Hepatocyte (in vitro differentiated cells): ENCODE results near the gene ATAD3B. TPM values are rescaled to one million over a fixed set of nuclear protein-coding genes. Genes with fewer than 3 reads are reported as not detected.
"Not testable (repeated sequence)": the region's sequence is repeated elsewhere in the genome, so short reads cannot be mapped to it uniquely, and the experiment has no call there.

Experiments
- DNase-seq: peaks from one replicate; pipeline ENCODE4 v3.0.0-alpha.2; 2016; ENCODE audit warnings: low spot score
- H2AFZ ChIP-seq: fragments of 200-600 bp; sonication (generic); 2 replicates; pipeline ENCODE4 v1.6.0; 2016; ENCODE audit warnings: antibody characterized with exemption, mild to moderate bottlenecking
- H3K27ac ChIP-seq: fragments of 200-600 bp; sonication (generic); 2 replicates; pipeline ENCODE4 v1.5.1; 2016; ENCODE audit warnings: mild to moderate bottlenecking
- H3K27me3 ChIP-seq: fragments of 200-600 bp; sonication (generic); 2 replicates; pipeline ENCODE4 v1.6.1; 2016
- H3K36me3 ChIP-seq: fragments of 200-600 bp; sonication (generic); replicated peaks from 2 replicates; pipeline ENCODE4 v1.5.1; 2016; ENCODE audit warnings: low read depth; ENCODE audit not compliant: insufficient read depth
- H3K4me1 ChIP-seq: fragments of 200-600 bp; sonication (generic); 2 replicates; pipeline ENCODE4 v1.5.1; 2016; ENCODE audit warnings: mild to moderate bottlenecking, moderate library complexity; ENCODE audit not compliant: insufficient read depth
- H3K4me2 ChIP-seq: fragments of 200-600 bp; sonication (generic); 2 replicates; pipeline ENCODE4 v1.6.0; 2016
- H3K4me3 ChIP-seq: fragments of 200-600 bp; sonication (generic); 2 replicates; pipeline ENCODE4 v1.5.1; 2016; ENCODE audit warnings: mild to moderate bottlenecking
- H3K79me2 ChIP-seq: fragments of 200-600 bp; sonication (generic); 2 replicates; pipeline ENCODE4 v1.6.0; 2017; ENCODE audit warnings: mild to moderate bottlenecking
- H3K9me2 ChIP-seq: fragments of 200-600 bp; sonication (generic); replicated peaks from 2 replicates; pipeline ENCODE4 v1.6.0; 2017; ENCODE audit warnings: mild to moderate bottlenecking; ENCODE audit not compliant: insufficient read depth
- H3K9me3 ChIP-seq: fragments of 200-600 bp; sonication (generic); 2 replicates; pipeline ENCODE4 v1.5.1; 2016; ENCODE audit warnings: low read depth, mild to moderate bottlenecking
- H4K20me1 ChIP-seq: fragments of 200-600 bp; sonication (generic); 2 replicates; pipeline ENCODE4 v1.6.0; 2016; ENCODE audit warnings: mild to moderate bottlenecking; ENCODE audit not compliant: insufficient read depth, poor library complexity, severe bottlenecking
- CTCF ChIP-seq: fragments of 200-600 bp; sonication (generic); IDR thresholded peaks from 2 replicates; pipeline ENCODE4 v1.5.1; 2016; ENCODE audit warnings: antibody characterized with exemption, mild to moderate bottlenecking; ENCODE audit not compliant: poor library complexity
- EZH2 ChIP-seq: fragments of 200-600 bp; sonication (generic); IDR thresholded peaks from 2 replicates; pipeline ENCODE4 v1.6.1; 2016; ENCODE audit warnings: antibody characterized with exemption, mild to moderate bottlenecking, borderline replicate concordance
- EZH2phosphoT487 ChIP-seq: fragments of 200-600 bp; sonication (generic); IDR thresholded peaks from one replicate; pipeline ENCODE4 v1.6.1; 2018; ENCODE audit warnings: antibody characterized with exemption, mild to moderate bottlenecking, low read depth, moderate library complexity; ENCODE audit not compliant: unreplicated experiment, severe bottlenecking
- WGBS: methylation state at CpG from one replicate; pipeline ENCODE4 v1.1.6; 2016; ENCODE audit warnings: low lambda C conversion rate; ENCODE audit errors: missing lambda C conversion rate; 5-methylcytosine and 5-hydroxymethylcytosine counted together
- polyA plus RNA-seq: library from polyadenylated mRNA; unstranded; fragments of >200 nt; fragmentation: Nextera tagmentation; extraction: Ambion mirVana; gene quantifications from 2 replicates; pipeline ENCODE4 v1.2.1, GENCODE V29; 2016
- total RNA-seq: library from RNA; depleted of rRNA; stranded (reverse); fragments of >200 nt; gene quantifications from 2 replicates; pipeline ENCODE4 v1.2.3, GENCODE V29; 2014

Gene ATAD3B
- total and polyA plus RNA-seq, 2 experiments from 2014 or later = 13.4 to 33.2 TPM

GRCh38 chr1:1529321-1529720 is 57.8 kb downstream of the ATAD3B start:
- Histone ChIP-seq H3K4me2 (no peak overlapping the region), H3K27ac (no peak overlapping the region), H3K4me3 (no peak overlapping the region), H3K9me3 (no peaks in the 10 kb centered on the region), H3K36me3 (no peaks in the 10 kb centered on the region), H3K27me3 (no peaks in the 10 kb centered on the region), H4K20me1 (no peaks in the 10 kb centered on the region), H3K79me2 (no peaks in the 10 kb centered on the region), H2AFZ (no peak overlapping the region), H3K9me2 (no peaks in the 10 kb centered on the region), H3K4me1 (no peaks in the 10 kb centered on the region)
- TF ChIP-seq EZH2 (no peak), CTCF (no peak), EZH2phosphoT487 (no peak)
- DNase-seq = no peak
- WGBS = 96% methylated on average over 12 of the region's 18 CpGs

GRCh38 chr1:1529936-1530335 is 58.4 kb downstream of the ATAD3B start:
- Histone ChIP-seq H3K9me2 (no peaks in the 10 kb centered on the region), H3K36me3 (no peaks in the 10 kb centered on the region), H3K27ac (no peak overlapping the region), H3K4me2 (no peak overlapping the region), H3K9me3 (no peaks in the 10 kb centered on the region), H2AFZ (no peak overlapping the region), H3K79me2 (no peaks in the 10 kb centered on the region), H4K20me1 (no peaks in the 10 kb centered on the region), H3K27me3 (no peaks in the 10 kb centered on the region), H3K4me1 (no peaks in the 10 kb centered on the region), H3K4me3 (no peak overlapping the region)
- DNase-seq = no peak
- WGBS = 95% methylated on average over 8 of the region's 8 CpGs
- TF ChIP-seq EZH2phosphoT487 = no peak
- no peak for TF ChIP-seq CTCF
- TF ChIP-seq EZH2 = no peak

GRCh38 chr1:1531947-1532346 is 60.4 kb downstream of the ATAD3B start:
- TF ChIP-seq EZH2 = no peak
- no peak for TF ChIP-seq EZH2phosphoT487
- no peak for TF ChIP-seq CTCF
- Histone ChIP-seq H3K36me3 (no peaks in the 10 kb centered on the region), H3K79me2 (no peaks in the 10 kb centered on the region), H3K9me3 (no peaks in the 10 kb centered on the region), H3K4me1 (no peaks in the 10 kb centered on the region), H3K27me3 (no peaks in the 10 kb centered on the region), H3K4me3 (no peak overlapping the region), H2AFZ (no peak overlapping the region), H3K9me2 (no peaks in the 10 kb centered on the region), H3K27ac (no peak overlapping the region), H3K4me2 (no peak overlapping the region), H4K20me1 (no peaks in the 10 kb centered on the region)
- 98% methylated on average over 4 of the region's 4 CpGs for WGBS
- no peak for DNase-seq

GRCh38 chr1:1533176-1533893 is 61.8 kb downstream of the ATAD3B start:
- not testable (repeated sequence) for H4K20me1 ChIP-seq, H3K9me3 ChIP-seq, H3K36me3 ChIP-seq, H3K79me2 ChIP-seq, DNase-seq, H3K4me1 ChIP-seq, H3K4me2 ChIP-seq, H3K27ac ChIP-seq, H3K4me3 ChIP-seq, H2AFZ ChIP-seq, H3K9me2 ChIP-seq, H3K27me3 ChIP-seq
- WGBS = 97% methylated on average over 9 of the region's 22 CpGs

- H3K4me3 ChIP-seq, H3K36me3 ChIP-seq, H2AFZ ChIP-seq, H3K9me3 ChIP-seq, H3K27ac ChIP-seq, DNase-seq, H3K27me3 ChIP-seq, H3K79me2 ChIP-seq, H3K4me1 ChIP-seq, H4K20me1 ChIP-seq, H3K4me2 ChIP-seq, H3K9me2 ChIP-seq: not testable (repeated sequence)
- 94% methylated on average over 5 of the region's 18 CpGs for WGBS
Observed at GRCh38 chr1:1533894-1534291, 62.3 kb downstream of the ATAD3B start.
